ENCODE data around the gene NYAP2.

- TF ChIP-seq CTCF (IDR thresholded peaks at IDR 0.05) (no peak), POLR2A (IDR thresholded peaks at IDR 0.05) (no peak)
Measured at GRCh38 chr2:225574582-225575138, 175.2 kb downstream of the NYAP2 start.
